ENCODE data around the gene SPTBN1. TPM values are rescaled to one million over a fixed set of nuclear protein-coding genes. Genes with fewer than 3 reads are reported as not detected.

SPTBN1 gene
- total and polyA plus RNA-seq, 9 of the 15 experiments (the other 6 are each of a cell fraction or from before 2014, with no cell fraction given) = 8.9 to 66.8 (median 31.4) TPM

GRCh38 chr2:54599914-54600313 is 143.8 kb downstream of the SPTBN1 start (continued):
- peak; percentile 35; the same call in 1 of the 2 replicates for TF ChIP-seq KLF16 (IDR thresholded peaks at IDR 0.05)
- TF ChIP-seq CREB3L1 (IDR thresholded peaks at IDR 0.05; ENCODE audit: borderline replicate concordance, low read depth) = no peak
- 0 out of 2 replicates have a peak, but pooled peaks have one; percentile 7 for TF ChIP-seq REST (IDR thresholded peaks at IDR 0.05; ENCODE audit: borderline replicate concordance)
- TF ChIP-seq REST (CRISPR knock-in tag; IDR thresholded peaks at IDR 0.05; ENCODE audit: low read depth) = no peak
- peak in 1 of 2 experiments; percentile 69; a peak in 1 of 3 replicates for TF ChIP-seq CBX3 (IDR thresholded peaks at IDR 0.05; ENCODE audit: borderline replicate concordance in 1 of 2, low read length in 2 of 2)
- 0 out of 2 replicates have a peak, but pooled peaks have one; percentile 23 for TF ChIP-seq MBD2 (IDR thresholded peaks at IDR 0.05; ENCODE audit: borderline replicate concordance, low read depth)
- peak; percentile 92 for TF ChIP-seq NFIC (IDR thresholded peaks at IDR 0.05)
- peak; percentile 83 for TF ChIP-seq POLR2AphosphoS5 (IDR thresholded peaks at IDR 0.05; ENCODE audit: control insufficient read depth, insufficient read depth, low read depth, low read length)
- TF ChIP-seq CBFA2T3 (IDR thresholded peaks at IDR 0.05) = peak; percentile 90

Measured in K562 (cell line).